Mesothelial cell of epicardium (in vitro differentiated cells): Measurements from ENCODE around the gene KLHL29. TPM values are rescaled to one million over a fixed set of nuclear protein-coding genes. Genes with fewer than 3 reads are reported as not detected.

ENCODE experiments used
- DNase-seq, 2 experiments: peaks; one replicate each; pipeline ENCODE4 v3.0.0; 2021; ENCODE audit warnings: low spot score in 2 of 2; ENCODE audit not compliant: unreplicated experiment in 2 of 2
- H3K27ac Mint-ChIP-seq: 2 replicates; pipeline ENCODE4 v1.8.0; 2021; ENCODE audit warnings: mixed read lengths
- H3K27me3 Mint-ChIP-seq: 2 replicates; pipeline ENCODE4 v1.8.0; 2021; ENCODE audit warnings: low read depth, mixed read lengths
- H3K36me3 Mint-ChIP-seq: 2 replicates; pipeline ENCODE4 v1.8.0; 2021; ENCODE audit warnings: mixed read lengths
- H3K4me1 Mint-ChIP-seq: 2 replicates; pipeline ENCODE4 v1.8.0; 2021; ENCODE audit warnings: mixed read lengths
- H3K4me3 Mint-ChIP-seq: 2 replicates; pipeline ENCODE4 v1.8.0; 2021; ENCODE audit warnings: mild to moderate bottlenecking, moderate library complexity, mixed read lengths
- H3K9me3 Mint-ChIP-seq: 2 replicates; pipeline ENCODE4 v1.8.0; 2021; ENCODE audit warnings: mixed read lengths
- CTCF ChIP-seq: fragments of 200-600 bp; sonication (generic); IDR thresholded peaks from one replicate; pipeline ENCODE4 v1.5.0; 2021; ENCODE audit warnings: antibody characterized with exemption; ENCODE audit not compliant: unreplicated experiment
- total RNA-seq: library from RNA; stranded (reverse); gene quantifications from 3 replicates; pipeline ENCODE4 v1.2.1, GENCODE V29; 2021

KLHL29 gene
- total RNA-seq: 27.4 to 30.2 TPM (median 28.3 TPM) in 3 replicates

DNA sequence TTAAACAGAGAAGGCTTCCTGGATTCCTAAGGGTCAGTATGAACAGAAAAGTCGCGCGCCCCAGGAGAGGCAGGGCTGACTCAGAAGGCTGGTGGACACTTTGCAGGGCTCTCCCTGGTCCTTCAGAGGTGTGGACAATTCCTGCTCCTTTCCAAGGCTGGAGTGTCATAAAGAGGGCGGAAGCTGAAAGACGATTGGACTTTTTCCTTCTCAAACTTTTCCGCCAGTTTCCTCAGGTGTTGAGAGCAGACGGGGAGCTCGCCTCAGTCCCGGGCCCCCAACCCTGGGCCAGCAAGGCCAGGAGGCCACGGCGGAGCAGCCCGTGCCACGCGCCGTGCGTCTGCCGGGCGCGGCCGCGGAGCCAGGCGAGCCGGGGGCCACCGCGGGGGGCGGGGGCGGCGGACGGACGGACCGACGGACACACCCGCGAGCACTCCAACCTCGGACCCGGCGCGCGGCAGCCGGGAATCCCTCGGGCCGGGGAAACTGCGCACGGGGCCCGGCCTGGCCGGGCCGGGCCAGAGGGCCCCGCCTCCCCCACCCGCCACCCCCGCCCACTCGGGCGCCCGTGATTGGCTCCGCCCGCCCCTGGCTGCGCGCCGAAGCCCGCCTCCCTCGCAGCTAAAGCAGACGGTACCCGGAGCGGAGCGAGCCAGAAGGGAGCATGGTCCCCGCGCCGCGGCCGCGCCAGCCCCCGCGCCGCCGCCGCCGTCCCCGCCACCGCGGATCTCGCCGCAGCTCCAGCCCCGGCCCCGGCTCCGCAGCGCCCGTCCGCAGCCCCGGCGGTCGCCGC is at the start of gene KLHL29:
Gene KLHL29 (plus strand): TSS at position 629 of the 793 bp plus-strand sequence. CDS start 177,018 bp downstream, outside the sequence.
- no peaks in the 10 kb centered on the region for H3K9me3 Mint-ChIP-seq
- peaks cover 28% of the 10 kb centered on the region for H3K4me1 Mint-ChIP-seq
- peaks cover 54% of the 10 kb centered on the region for H3K27me3 Mint-ChIP-seq
- H3K27ac Mint-ChIP-seq: peak within 1 kb of the TSS; percentile 86
- H3K4me3 Mint-ChIP-seq: peak within 1 kb of the TSS; percentile 84
- H3K36me3 Mint-ChIP-seq: no peaks in the 10 kb centered on the region
- no peak for TF ChIP-seq CTCF
- DNase-seq: peak; percentile 70 to 85

DNA sequence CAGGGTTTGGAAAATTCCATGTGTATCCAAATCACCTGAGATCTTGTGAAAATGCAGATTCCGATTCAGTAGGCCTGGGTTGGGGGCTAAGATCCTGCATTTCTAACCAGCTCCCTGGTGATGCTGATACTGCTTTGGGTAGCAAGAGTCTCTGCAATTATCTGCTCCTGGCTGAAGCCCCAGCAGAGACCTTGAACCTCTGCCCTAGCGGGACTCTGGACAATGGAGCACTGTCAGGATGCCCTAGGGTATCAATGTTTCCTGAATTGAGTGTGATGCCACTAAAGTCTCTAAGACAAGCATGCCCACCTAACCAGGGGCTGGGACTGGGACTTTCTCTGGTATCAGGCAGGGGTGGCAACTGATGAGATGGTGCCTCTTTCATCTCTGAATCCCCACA is 49.4 kb upstream of the KLHL29 start:
- H3K4me3 Mint-ChIP-seq: no peak overlapping the region
- peaks cover 3% of the 10 kb centered on the region for H3K4me1 Mint-ChIP-seq
- H3K27me3 Mint-ChIP-seq: peaks cover 22% of the 10 kb centered on the region
- H3K9me3 Mint-ChIP-seq: peaks cover 9% of the 10 kb centered on the region
- no peaks in the 10 kb centered on the region for H3K36me3 Mint-ChIP-seq
- no peak for TF ChIP-seq CTCF
- no peak overlapping the region for H3K27ac Mint-ChIP-seq
- no peak for DNase-seq

DNA sequence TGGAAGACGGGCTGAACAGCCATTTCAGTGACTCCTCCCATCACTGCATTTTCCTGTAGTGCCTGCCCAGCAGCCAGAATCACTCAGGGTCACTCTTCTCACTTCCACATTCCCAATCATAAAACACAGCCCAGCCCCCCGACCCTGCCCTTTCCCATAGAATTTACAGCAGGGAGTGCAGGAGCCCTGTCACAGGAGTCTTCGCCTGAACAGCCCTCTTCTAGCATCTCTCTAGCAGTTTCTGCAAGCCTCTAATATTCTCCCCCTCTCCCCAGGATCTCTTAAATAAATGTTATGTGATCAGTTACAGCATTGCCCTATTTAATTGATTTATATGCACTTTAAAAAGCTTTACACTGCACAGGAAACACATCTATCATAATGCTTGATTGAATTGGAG is 42.9 kb upstream of the KLHL29 start:
- Mint-ChIP-seq H3K9me3 (peaks cover 22% of the 10 kb centered on the region), H3K27me3 (no peaks in the 10 kb centered on the region), H3K27ac (no peak overlapping the region), H3K4me3 (no peak overlapping the region), H3K36me3 (no peaks in the 10 kb centered on the region), H3K4me1 (peaks cover 11% of the 10 kb centered on the region)
- no peak for TF ChIP-seq CTCF
- no peak for DNase-seq

GRCh38 chr2:23346029-23346428 is 39.0 kb upstream of the KLHL29 start:
- H3K9me3 Mint-ChIP-seq: peaks cover 13% of the 10 kb centered on the region
- peaks cover 20% of the 10 kb centered on the region for H3K4me1 Mint-ChIP-seq
- H3K36me3 Mint-ChIP-seq: no peaks in the 10 kb centered on the region

GRCh38 chr2:23346781-23347180 is 38.2 kb upstream of the KLHL29 start:
- no peak for DNase-seq
- no peak overlapping the region for H3K4me3 Mint-ChIP-seq
- peaks cover 13% of the 10 kb centered on the region for H3K9me3 Mint-ChIP-seq
- no peaks in the 10 kb centered on the region for H3K36me3 Mint-ChIP-seq
- no peak for TF ChIP-seq CTCF
- H3K4me1 Mint-ChIP-seq: peaks cover 25% of the 10 kb centered on the region
- H3K27me3 Mint-ChIP-seq: no peaks in the 10 kb centered on the region
- H3K27ac Mint-ChIP-seq: no peak overlapping the region

More at GRCh38 chr2:23346029-23346428, 39.0 kb upstream of the KLHL29 start:
- DNase-seq: no peak
- no peaks in the 10 kb centered on the region for H3K27me3 Mint-ChIP-seq
- no peak overlapping the region for H3K27ac Mint-ChIP-seq
- TF ChIP-seq CTCF: no peak
- no peak overlapping the region for H3K4me3 Mint-ChIP-seq
